ENCODE results near the gene BCAM.

DNA sequence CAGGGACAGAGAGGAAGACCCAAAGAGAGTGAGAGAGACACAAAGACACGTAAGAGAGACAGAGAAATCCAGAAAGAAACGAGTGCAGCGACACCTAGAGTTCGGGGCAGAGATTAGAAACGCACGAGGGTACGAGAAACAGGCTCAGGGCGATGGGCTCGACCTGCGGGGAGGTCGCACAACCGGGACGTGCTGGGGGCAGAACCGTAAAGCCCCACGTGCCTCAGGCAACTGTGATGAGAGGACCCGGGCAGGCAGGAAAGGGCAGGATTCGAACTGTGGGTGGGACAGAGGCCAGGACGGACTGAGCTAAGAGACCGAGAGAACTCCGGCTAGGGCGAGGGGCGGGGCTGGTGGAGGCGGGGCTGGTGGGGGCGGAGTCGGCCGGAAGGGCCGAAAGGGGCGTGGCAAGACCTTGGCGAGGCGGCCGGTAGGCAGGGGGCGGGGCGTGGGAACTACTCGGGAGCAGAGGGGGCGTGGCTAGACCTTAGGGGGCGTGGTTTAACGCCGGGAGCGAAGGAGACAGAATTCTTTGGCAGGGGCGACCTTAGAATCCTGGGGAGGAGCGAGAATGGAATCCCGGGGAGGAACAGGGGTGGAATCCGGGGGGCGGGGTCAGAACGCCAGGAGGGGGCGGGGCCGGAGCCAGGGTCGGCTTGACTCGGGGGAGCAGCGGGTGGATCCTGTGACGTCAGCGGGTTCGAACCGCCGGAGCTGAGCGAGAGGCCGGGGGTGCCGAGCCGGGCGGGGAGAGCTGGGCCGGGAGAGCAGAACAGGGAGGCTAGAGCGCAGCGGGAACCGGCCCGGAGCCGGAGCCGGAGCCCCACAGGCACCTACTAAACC, 36.9 kb downstream of the BCAM start, which contains the start of gene NECTIN2:
- TF ChIP-seq POLR2A (IDR thresholded peaks at IDR 0.05; ENCODE audit: low read depth, low read length), result no peak
- TF ChIP-seq POLR2AphosphoS5 (IDR thresholded peaks at IDR 0.05; ENCODE audit: low read depth, low read length), result no peak
